Activated T-helper 1 cell treated with anti-CD3 and anti-CD28 coated beads, Interleukin-12 subunit alpha, Interleukin-12 subunit beta, Interleukin-2, Interleukin-4 antibody, amounts not matched to agents 30 ng/mL and 10 ng/mL and 1 ng/mL, durations not matched to agents 14 hours and 24 hours and 36 hours (primary cell): ENCODE measurements around the gene ADGRB2. TPM values are rescaled to one million over a fixed set of nuclear protein-coding genes. Genes with fewer than 3 reads are reported as not detected.

Experiments
- DNase-seq: peaks from one replicate; pipeline ENCODE4 v3.0.0; 2021; ENCODE audit warnings: low spot score
- H3K27ac Mint-ChIP-seq: one replicate; pipeline ENCODE4 v1.8.0; 2021; ENCODE audit warnings: mild to moderate bottlenecking, mixed read lengths
- H3K27me3 Mint-ChIP-seq: one replicate; pipeline ENCODE4 v1.8.0; 2022; ENCODE audit warnings: mild to moderate bottlenecking, moderate library complexity, mixed read lengths; ENCODE audit not compliant: insufficient read depth
- H3K36me3 Mint-ChIP-seq: one replicate; pipeline ENCODE4 v1.8.0; 2021; ENCODE audit warnings: low read depth, mixed read lengths
- H3K4me1 Mint-ChIP-seq: one replicate; pipeline ENCODE4 v1.8.0; 2021; ENCODE audit warnings: low read depth, mixed read lengths
- H3K4me3 Mint-ChIP-seq: one replicate; pipeline ENCODE4 v1.8.0; 2021; ENCODE audit warnings: mild to moderate bottlenecking, moderate library complexity, mixed read lengths
- H3K9me3 Mint-ChIP-seq: one replicate; pipeline ENCODE4 v1.8.0; 2021; ENCODE audit warnings: mixed read lengths
- intact Hi-C: fragments of 100-400 bp; cut with micrococcal nuclease; formaldehyde crosslinking; loops from one replicate; pipeline ENCODE4 v1.15.1; 2024
- total RNA-seq: library from RNA; stranded (reverse); gene quantifications from 2 replicates; pipeline ENCODE4 v1.2.3, GENCODE V29; 2022

The ADGRB2 gene
- total RNA-seq, 1 donor from 2014 or later, result 0.13 TPM

DNA sequence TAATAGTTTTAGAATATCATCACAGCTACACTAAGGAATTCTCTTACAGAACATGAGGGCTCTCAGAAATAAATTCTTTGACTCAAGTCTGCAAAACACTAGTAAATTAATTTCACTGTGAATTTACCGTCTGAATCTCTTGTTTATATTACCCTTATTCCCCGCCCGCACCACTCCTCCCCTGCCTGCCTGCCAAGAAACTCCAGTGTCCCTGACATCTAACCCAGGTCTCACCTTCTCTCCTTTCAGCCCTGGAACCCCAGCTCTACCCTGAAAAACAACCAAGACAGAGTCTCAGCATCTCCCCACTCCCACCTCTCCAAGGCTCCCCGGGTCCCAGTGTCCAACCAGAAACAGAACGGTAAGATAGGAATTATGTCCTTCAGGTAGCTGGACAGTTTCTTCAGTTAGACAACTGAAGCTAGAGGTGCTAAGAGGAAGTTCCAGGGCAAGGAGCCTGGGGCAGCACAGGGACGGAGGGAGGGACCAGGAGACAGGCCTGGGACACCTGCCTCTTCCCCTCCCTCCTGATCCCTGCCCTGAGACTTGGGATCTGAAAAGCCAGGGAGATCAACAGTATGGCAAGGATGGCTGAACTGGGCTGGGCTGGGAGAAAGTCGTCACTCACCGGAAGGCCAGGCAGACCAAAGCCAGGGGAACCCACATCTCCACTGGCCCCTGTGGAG, 75.8 kb downstream of the ADGRB2 start:
- H3K36me3 Mint-ChIP-seq, result no peaks in the 10 kb centered on the region
- intact Hi-C loops, result no loop called here
- H3K4me1 Mint-ChIP-seq, result no peaks in the 10 kb centered on the region
- H3K4me3 Mint-ChIP-seq, result no peak overlapping the region
- no peaks in the 10 kb centered on the region for H3K9me3 Mint-ChIP-seq
- no peak for DNase-seq
- no peak overlapping the region for H3K27ac Mint-ChIP-seq
- peaks cover 16% of the 10 kb centered on the region for H3K27me3 Mint-ChIP-seq

DNA sequence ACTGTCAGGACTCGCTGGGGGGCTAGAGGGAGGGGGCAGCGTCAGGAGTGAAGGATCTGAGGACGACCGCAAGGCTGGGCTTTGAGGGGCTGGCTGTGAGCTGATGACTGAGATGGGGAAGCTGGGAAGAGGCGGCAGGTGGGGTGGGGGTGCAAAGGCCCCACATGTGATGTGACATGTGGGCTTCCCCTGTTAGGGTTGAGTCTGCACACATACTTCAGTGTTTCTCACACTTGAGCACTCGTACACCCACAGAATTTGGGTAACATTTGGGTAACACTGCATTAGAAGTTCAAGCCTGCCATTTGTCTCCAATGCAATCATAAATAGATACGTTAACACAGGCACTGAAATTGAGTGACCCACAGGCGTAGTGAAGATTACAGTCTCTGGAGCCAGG, 76.5 kb downstream of the ADGRB2 start:
- no peak for DNase-seq
- Mint-ChIP-seq H3K36me3 (no peaks in the 10 kb centered on the region), H3K4me3 (no peak overlapping the region), H3K27me3 (peaks cover 16% of the 10 kb centered on the region), H3K27ac (no peak overlapping the region), H3K4me1 (no peaks in the 10 kb centered on the region), H3K9me3 (no peaks in the 10 kb centered on the region)
- intact Hi-C loops, result no loop called here

DNA sequence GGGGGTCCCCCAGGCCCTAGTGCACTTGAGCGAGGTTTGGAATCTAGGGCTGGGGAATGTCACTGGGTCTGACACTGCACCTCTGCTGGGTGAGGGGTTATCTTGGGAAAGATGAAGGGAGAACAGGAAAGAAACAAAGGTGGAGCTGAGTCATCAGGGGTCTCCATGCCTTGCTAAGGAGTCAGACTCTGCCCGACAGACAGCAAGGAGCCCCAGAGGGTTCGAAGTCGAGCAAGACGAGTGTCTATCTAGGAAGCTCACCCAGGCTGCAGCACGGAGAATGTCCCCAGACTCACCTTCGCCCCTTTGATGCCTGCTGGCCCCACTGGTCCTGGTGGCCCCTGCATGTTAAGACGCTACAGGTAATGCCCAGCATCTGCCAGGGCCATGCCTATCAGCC, 78.3 kb downstream of the ADGRB2 start:
- Mint-ChIP-seq H3K27me3 (peaks cover 16% of the 10 kb centered on the region), H3K4me1 (no peaks in the 10 kb centered on the region), H3K9me3 (no peaks in the 10 kb centered on the region), H3K27ac (no peak overlapping the region), H3K4me3 (no peak overlapping the region), H3K36me3 (no peaks in the 10 kb centered on the region)
- intact Hi-C loops, result no loop called here
- no peak for DNase-seq

DNA sequence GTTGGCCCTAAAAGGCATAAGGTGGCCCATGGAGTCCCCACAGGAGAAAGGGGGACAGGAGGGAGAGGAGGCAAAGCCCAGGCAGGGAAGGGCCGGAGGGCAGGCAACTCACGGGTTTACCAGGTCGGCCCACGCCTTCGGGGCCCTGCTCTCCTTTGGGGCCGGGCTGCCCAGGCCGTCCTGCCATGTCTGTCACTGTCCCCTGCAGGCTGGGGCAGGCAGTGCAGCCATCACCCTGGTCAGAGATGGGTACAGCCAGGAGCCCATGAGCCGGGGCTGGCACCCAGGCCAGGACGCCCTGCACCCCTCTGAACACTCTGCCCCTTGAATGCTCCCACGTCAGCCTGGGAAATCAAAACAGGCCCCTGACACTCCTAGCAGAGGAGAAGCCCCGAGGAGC, 80.1 kb downstream of the ADGRB2 start:
- no peak for DNase-seq
- peaks cover 17% of the 10 kb centered on the region for H3K27me3 Mint-ChIP-seq

DNA sequence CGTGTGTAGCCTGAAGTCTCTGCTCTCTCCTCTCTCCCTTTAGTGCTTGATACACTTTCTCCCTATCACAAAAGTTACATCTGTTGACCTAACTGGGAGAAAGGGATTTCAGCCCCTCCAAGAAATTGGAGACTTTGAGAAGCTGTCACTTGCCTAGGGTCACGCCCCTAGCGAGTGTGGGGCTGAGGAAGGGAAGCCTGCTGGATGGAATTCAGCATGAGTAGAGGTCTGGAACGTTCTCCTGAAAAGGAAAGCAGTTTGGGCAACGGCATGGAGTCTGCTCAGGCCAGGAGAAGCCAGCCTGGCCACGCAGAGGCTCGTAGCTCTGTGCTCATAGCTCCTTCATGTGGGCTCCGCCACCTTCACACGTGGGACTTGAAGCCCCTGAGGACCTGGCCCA, 82.7 kb downstream of the ADGRB2 start:
- Mint-ChIP-seq H3K36me3 (no peaks in the 10 kb centered on the region), H3K4me1 (no peaks in the 10 kb centered on the region), H3K4me3 (no peak overlapping the region)

More for the DNA sequence above, 80.1 kb downstream of the ADGRB2 start:
- no peak overlapping the region for H3K4me3 Mint-ChIP-seq
- H3K27ac Mint-ChIP-seq, result no peak overlapping the region
- H3K36me3 Mint-ChIP-seq, result no peaks in the 10 kb centered on the region
- H3K9me3 Mint-ChIP-seq, result no peaks in the 10 kb centered on the region
- intact Hi-C loops, result no loop called here
- H3K4me1 Mint-ChIP-seq, result no peaks in the 10 kb centered on the region

DNA sequence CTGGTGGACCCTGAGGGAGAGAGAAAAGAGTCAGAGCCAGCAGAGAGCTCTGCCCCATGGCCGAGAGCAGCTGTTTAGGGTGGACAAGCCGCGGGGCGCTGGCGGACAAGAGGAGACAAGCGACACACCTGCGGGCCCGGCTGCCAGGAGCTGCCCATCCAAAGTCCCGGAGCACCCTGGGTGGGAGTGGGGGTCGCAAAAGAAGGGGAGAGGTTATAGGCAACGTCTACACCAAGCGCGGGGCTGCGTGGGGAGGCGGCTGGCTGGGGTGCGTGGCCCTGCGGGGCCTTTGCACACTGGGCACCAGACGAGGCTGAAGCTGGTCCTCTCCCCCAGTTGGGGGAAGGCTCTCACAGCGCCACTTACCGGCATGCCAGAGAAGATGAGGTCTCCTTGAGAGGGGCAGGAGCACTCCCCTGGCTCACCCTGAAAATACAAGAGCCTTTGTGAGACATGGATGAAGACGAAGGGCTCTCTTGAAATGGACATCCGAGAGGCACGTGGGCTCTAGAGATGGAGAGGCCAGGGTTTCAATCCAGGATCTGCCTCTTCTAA, 84.4 kb downstream of the ADGRB2 start:
- Mint-ChIP-seq H3K36me3 (no peaks in the 10 kb centered on the region), H3K27me3 (peaks cover 10% of the 10 kb centered on the region), H3K4me1 (no peaks in the 10 kb centered on the region), H3K9me3 (no peaks in the 10 kb centered on the region), H3K27ac (no peak overlapping the region), H3K4me3 (no peak overlapping the region)
- intact Hi-C loops, result no loop called here
- no peak for DNase-seq

More for the DNA sequence above, 82.7 kb downstream of the ADGRB2 start:
- Mint-ChIP-seq H3K27ac (no peak overlapping the region), H3K9me3 (no peaks in the 10 kb centered on the region), H3K27me3 (peaks cover 13% of the 10 kb centered on the region)
- intact Hi-C loops, result no loop called here
- DNase-seq, result no peak

DNA sequence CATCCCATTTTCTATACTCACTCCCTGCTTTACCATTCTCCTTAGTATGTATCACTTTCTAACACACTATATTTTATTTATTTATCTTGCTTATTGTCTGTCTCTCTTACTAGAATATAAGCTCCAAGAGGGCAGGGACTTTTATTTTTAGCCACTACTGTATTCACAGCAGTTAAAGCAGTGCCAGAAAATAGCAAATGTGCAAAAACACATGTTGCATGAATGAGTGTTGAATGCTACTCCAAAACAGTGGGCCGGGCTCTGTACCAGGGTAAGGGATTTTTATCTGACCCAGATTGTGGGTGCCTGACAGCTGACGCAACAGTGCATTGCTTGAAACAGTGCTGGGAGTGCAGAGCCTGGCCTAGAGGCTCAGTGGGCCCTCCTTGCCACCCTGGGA, 85.0 kb downstream of the ADGRB2 start:
- Mint-ChIP-seq H3K27ac (no peak overlapping the region), H3K4me3 (no peak overlapping the region), H3K4me1 (no peaks in the 10 kb centered on the region), H3K27me3 (peaks cover 10% of the 10 kb centered on the region), H3K9me3 (no peaks in the 10 kb centered on the region), H3K36me3 (no peaks in the 10 kb centered on the region)
- intact Hi-C loops, result no loop called here
- DNase-seq, result no peak

DNA sequence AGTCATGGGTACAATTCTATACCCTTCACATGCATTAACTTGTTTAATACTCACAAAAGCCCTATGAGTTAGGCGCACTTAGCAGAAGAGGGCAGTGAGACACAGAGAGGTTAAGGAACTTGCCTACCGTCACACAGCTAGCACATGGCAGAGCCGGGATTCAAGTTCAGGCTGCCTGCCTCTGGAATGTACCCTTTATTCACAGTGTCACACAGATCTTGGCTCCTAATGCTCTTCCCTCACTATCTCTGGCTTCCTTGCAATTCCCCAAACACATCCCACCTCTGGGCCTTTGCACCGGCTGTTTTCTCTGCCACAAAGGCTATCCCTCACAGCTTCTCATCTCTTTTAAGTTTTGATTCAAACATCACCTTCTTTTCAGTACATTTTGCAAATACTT, 85.5 kb downstream of the ADGRB2 start:
- Mint-ChIP-seq H3K9me3 (no peaks in the 10 kb centered on the region), H3K27me3 (peaks cover 10% of the 10 kb centered on the region), H3K36me3 (no peaks in the 10 kb centered on the region), H3K4me3 (no peak overlapping the region), H3K27ac (no peak overlapping the region), H3K4me1 (no peaks in the 10 kb centered on the region)
- intact Hi-C loops, result no loop called here
- no peak for DNase-seq

DNA sequence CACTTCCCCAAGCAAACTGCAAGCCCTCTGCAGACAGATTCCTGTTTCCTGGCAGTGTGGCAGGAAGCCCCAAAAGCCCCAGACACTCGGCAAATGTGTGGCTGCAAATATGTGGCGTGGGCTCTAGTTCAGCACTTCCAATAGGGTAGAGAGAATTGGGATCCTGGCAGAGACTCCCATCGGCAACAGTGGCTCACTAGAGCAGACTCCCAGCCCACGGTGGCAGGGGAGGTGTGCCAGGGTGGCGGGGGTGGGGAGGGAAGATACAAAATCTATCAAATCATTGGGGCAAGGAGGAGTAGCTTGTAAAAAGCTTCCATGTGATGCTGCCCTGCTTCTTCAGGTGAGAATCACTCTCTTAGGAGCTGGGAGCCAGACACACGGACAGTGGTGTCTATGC, 86.2 kb downstream of the ADGRB2 start:
- H3K36me3 Mint-ChIP-seq, result no peaks in the 10 kb centered on the region
- H3K27me3 Mint-ChIP-seq, result peaks cover 10% of the 10 kb centered on the region
- H3K4me1 Mint-ChIP-seq, result no peaks in the 10 kb centered on the region
- intact Hi-C loops, result no loop called here
- no peak for DNase-seq
- no peak overlapping the region for H3K27ac Mint-ChIP-seq
- no peaks in the 10 kb centered on the region for H3K9me3 Mint-ChIP-seq
- H3K4me3 Mint-ChIP-seq, result no peak overlapping the region

DNA sequence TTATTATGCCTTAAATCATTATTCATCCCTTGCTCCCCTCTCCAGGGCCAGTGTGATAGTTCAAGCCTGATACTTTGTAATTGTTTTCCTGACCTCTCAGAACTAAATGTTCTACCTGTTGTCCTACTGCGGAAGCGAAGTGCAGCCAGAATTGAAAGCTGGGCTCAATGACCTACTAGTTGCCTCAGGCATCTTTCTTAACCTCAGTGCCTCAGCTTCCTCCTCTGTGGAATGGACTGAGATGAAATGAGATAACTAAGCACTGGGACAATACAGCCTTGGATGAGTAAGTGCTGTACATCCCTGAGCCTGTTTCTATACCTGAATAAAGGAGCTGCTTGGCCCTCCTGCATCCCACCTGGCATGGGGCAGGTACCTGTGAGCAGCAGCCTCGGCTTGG, 86.7 kb downstream of the ADGRB2 start:
- Mint-ChIP-seq H3K36me3 (no peaks in the 10 kb centered on the region), H3K27me3 (peaks cover 10% of the 10 kb centered on the region), H3K4me3 (no peak overlapping the region), H3K27ac (no peak overlapping the region), H3K9me3 (no peaks in the 10 kb centered on the region), H3K4me1 (no peaks in the 10 kb centered on the region)
- intact Hi-C loops, result no loop called here
- DNase-seq, result no peak

Other genes starting within 250 kb of the ADGRB2 start
- gene TINAGL1, start 187.8 kb downstream of the ADGRB2 start, total RNA-seq, result not detected in 2 replicates
- not detected in 2 replicates for gene HCRTR1, start 146.7 kb downstream of the ADGRB2 start, total RNA-seq
- gene PEF1, start 119.5 kb downstream of the ADGRB2 start, total RNA-seq, result 57.6 and 66.1 TPM in 2 replicates
- gene COL16A1, start 60.3 kb downstream of the ADGRB2 start, total RNA-seq, result not detected in 2 replicates
- gene SPOCD1, start 51.7 kb upstream of the ADGRB2 start, total RNA-seq, result not detected in 2 replicates
- 390 and 421 TPM in 2 replicates for gene PTP4A2, start 174.0 kb upstream of the ADGRB2 start, total RNA-seq
- 156 and 158 TPM in 2 replicates for gene KHDRBS1, start 249.5 kb upstream of the ADGRB2 start, total RNA-seq